HuH-7 (cell line): ENCODE results near the gene TRAPPC14.
"Not testable (repeated sequence)": the region's sequence is repeated elsewhere in the genome, so short reads cannot be mapped to it uniquely, and the experiment has no call there.

Experiments
- DNase-seq: peaks from one replicate; pipeline ENCODE4 v3.0.0; 2011; ENCODE audit warnings: low spot score

The TRAPPC14 gene

DNA sequence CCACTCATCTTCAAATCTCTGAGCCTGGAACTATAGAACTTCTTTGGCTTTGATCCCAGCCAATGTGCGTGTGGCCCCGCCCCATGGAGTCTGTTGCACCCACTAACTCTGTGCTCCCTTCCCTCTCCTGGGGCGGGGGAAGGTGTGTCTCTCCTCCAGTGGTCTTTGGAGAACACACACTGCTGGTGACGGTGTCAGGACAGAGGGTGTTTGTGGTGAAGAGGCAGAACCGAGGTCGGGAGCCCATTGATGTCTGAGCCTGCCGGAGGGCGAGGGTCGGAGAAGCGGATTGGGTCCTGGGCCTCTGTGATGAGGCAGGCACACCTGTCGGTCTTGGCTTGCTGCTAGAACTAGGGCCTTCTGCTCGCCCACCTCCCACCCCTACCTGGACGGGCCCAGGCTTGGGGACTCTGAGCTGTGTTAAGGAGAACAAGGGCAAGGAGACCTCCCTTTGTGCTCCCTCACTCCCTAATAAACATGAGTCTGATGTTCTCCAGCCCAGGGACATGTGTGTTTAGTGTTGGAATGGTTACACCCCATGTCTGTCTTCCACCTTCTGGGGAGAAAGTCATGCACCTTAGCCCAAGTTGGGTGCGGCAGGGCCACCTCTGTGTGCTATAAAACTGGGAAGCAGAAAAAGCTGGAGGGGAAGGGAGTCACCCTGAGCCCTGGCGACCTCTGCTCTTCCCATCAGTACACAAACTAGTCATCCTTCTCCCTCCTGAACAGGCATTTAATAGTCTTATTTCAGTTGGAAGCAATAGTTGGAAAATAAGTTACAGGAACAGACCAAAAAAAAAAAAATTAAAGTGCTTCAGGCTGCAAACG lies 4.6 kb downstream of the TRAPPC14 start:
- no peak for DNase-seq

DNA sequence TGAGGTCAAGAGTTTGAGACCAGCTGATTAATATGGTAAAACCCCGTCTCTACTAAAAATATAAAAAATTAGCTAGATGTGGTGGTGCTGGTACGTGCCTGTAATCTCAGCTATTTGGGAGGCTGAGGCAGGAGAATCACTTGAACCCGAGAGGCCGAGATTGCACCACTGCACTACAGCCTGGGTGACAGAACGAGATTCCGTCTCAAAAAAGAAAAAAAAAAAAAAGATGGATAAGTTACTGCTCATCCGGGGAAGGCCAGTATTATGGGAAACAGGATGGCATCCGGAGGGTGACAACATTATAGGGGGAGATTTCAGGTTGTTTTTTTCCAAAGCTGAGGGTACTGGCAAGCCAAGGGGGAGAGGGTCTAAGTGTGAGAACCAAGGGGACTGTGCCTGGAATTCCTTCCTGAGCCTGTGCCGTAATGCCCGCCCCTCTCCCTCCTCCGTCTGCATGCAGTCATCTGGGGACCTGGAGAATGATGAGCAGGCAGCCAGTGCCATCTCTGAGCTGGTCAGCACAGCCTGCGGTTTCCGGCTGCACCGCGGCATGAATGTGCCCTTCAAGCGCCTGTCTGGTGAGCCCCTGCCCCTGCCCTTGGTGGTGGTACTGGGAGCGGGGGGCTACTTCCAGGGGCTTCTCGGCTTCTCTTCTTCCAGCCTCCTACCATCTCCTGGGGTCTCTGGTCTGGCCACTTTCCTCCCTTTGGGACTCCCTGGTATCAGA lies 5.4 kb downstream of the TRAPPC14 start:
- no peak for DNase-seq

DNA sequence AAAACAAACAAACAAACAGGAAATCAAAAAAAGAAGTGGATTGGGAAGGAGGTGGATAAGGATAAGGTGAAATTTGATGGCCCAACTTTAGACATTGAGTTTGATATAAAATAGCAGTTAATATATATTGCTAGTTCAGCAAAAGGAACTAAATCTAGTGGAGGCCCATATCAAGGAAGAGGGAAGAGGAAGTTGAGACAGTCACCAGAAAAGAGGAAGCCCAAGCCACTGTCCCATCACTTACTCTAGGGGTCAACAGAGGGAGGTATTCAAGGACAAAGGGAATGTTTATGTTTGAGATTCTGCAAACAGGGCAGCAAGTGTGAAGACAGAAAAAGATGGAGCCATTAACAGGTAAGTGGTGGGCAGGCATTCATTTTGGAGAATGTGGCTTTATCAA lies 6.1 kb downstream of the TRAPPC14 start:
- DNase-seq, result no peak

DNA sequence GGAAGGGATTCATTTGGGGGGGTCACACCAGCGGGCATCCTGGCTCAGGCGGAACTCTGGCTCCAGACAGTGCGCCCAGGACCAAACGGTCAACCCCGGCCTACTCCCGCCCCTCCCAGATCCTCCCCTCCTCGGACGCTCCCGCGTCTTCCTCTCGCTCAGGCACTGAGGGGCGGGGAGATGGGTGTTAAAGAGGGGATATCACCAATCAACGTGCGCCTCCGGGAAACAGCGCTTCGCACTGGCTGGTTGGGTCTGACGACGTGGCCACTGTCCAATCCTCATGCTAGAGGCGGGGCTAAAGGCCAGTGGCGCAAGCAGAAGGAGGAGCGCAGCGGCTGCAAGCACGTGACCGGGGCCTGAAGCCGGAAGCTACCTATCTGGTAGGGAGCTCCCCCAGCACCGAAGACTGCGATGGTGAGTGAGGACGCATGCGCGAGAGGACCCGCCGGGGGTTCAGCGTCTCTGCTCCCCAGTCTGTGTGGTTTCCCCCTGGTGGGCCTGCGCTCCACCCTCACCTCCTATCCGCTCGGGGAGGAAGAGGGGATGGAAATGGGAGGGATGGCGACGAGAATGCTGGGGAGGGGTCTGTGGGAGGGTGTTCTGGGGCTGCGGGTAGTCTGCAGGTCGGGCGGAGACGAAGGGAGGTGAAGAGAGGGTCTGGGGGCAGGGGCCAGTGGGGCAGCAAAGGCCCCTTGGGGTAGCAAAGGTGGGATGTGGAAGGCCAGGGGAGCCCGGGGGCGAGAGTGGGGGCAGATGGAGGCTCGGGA lies 9.8 kb downstream of the TRAPPC14 start, which contains the start of gene LAMTOR4:
Gene LAMTOR4, plus strand, starts transcription at position 360 of the 770 bp plus-strand sequence. Its CDS starts 55 bp downstream, at position 415.
- peak; percentile 95 for DNase-seq

DNA sequence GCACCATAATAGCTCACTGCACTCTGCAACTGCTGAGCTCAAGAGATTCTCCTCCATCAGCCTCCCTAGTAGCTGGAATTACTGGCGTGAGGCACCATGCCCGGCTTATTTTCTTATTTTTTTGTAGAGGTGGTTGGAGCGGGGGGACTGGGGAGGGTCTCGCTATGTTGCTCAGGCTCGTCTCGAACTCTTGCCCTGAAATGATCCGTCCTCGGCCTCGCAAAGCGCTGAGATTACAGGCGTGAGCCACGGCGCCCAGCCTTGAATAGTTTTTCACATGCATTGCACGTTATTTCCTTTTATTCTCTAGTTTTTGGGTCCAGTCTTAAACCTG lies 10.3 kb downstream of the TRAPPC14 start:
- DNase-seq, result no peak

DNA sequence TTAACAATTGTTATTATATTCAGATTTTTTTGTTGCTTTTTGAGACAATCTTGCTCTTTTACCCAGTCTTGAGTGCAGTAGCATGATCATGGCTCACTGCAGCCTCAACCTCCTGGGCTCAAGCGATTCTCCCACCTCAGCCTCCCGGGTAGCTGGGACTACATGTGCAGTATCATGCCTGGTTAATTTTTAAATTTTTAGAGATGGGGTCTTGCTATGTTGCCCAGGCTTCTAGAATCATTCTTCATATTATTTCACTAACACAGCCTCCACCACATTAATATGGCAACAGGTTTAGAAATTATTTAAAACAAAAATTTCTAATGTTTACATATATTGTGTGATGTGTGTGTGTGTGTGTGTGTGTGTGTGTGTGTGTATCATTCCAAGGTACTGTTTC lies 11.2 kb downstream of the TRAPPC14 start:
- DNase-seq, result no peak

DNA sequence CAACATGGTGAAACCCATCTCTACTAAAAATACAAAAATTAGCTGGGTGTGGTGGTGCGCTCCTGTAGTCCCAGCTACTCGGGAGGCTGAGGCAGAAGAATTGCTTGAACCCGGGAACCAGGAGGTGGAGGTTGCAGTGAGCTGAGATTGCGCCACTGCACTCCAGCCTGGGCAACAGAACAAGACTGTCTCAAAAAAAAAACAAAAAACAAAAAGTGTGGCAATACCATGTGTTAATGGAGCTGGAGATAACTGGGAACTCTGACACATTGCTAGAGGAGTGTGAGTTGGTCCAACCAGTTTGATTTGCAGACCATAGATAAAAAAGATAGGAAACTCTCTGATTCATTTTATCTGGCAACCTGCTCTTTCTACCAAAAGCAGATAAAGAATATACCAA lies 12.2 kb downstream of the TRAPPC14 start:
- not testable (repeated sequence) for DNase-seq

DNA sequence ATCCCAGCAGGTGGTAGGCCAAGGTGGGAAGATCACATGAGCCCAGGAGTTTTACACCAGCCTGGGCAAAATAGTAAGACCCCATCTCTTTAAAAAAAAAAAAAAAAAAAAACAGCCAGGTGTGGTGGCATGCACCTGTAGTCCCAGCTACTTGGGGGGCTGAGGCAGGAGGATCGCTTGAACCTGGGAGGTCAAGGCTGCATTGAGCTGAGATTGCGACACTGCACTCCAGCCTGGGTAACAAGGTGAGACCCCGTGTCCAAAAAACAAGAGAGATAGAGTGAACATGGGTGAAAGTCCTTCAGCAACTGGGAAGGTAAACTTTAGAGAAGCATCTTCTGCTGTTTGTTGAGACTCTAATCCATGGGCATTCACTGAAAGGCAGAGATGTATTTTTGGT lies 16.1 kb downstream of the TRAPPC14 start:
- no peak for DNase-seq

DNA sequence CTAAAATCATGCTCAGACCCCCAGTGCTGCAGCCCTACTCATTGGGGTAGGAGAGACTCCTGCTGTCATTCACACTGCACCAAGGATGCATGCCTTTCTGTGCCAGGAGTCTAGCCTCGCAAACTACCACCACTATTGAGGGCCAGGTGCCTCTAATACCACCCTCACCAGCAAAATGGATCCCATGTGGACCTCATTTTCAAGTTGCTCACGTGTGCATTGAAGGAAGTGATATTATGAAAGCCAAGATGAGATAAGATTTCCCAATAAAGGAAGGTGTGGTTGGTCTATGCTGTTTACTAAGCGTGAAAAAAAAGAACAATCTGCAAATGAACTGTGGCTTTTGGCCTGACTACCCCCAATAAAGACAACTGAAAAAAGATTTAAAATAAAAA lies 17.0 kb downstream of the TRAPPC14 start:
- no peak for DNase-seq

DNA sequence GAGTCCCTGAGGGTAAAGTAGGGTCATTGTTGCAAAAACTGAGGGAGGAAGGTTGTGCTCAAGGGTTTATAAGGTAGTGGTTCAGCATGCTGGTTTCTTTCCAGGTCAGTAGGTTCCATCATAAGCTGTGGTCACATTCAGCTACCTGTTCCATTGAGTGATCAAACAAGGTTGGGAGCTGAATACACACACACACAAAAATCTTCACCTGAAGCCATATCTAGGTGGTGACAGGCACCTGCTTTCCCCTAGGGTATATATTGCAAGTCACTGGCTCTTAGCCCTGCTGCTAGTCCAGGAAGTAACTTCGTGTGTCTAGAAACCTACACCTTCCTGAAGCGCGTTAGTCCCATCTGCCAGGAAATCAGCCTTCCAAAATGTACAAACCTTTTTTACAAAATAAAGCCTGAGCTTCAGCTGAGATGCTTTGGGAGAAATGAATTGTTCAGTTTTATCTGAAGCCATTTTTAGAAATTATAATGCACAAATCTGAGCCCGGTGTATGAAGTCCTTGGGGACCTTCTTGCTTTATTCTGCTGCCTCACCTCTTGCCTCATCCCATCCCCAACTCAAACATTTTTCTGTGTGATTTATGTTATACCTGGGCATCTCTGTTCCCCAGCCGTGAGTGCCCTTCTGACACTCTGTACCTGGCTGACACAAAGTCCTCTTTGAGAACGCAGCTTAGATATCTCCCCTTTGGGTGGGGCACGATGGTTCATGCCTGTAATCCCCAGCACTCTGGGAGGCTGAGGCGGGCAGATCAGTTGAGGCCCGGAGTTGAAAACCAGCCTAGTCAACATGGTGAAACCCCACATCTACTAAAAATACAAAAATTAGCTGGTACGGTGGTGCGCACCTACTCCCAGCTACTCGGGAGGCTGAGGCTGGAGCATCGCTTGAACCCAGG lies 20.4 kb downstream of the TRAPPC14 start:
- no peak for DNase-seq

DNA sequence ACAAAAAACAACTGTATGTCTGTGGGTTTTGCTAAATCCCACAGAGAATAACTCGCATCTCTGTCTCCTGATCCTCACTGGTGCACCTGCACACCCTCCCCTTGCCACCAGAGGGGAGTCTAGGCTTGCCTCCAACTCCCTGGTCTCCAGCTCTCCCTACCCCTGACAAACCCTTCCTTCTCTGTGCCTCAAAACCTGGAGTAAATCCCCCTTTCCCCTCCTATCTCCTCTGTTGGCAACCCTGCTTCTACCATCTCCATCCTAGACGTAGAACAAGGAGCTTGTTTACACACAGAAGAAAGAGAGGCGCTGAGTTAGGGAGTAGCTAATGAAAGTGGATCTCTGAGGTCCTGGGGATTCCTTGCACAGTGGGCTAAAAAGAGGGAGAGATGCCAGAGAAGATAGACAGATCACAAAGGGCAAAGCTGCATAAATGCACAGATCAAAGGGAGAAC lies 25.8 kb downstream of the TRAPPC14 start:
- DNase-seq, result peak; percentile 85

DNA sequence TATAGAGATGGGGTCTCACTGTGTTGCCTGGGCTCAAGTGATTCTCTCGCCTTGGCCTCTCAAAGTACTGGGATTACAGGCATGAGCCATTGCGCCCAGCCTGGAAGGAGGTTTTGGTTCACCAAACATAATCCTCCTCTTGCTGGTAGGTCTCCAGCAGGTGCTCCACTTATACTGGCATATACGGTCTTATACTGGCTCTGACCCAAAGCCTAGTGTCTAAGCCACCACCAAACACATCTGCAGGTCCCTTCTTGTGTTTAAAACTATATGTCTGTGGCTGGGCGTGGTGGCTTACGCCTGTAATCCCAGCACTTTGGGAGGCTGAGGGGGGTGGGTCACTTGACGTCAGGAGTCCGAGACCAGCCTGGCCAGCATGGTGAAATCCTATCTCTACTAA lies 26.4 kb downstream of the TRAPPC14 start:
- no peak for DNase-seq

DNA sequence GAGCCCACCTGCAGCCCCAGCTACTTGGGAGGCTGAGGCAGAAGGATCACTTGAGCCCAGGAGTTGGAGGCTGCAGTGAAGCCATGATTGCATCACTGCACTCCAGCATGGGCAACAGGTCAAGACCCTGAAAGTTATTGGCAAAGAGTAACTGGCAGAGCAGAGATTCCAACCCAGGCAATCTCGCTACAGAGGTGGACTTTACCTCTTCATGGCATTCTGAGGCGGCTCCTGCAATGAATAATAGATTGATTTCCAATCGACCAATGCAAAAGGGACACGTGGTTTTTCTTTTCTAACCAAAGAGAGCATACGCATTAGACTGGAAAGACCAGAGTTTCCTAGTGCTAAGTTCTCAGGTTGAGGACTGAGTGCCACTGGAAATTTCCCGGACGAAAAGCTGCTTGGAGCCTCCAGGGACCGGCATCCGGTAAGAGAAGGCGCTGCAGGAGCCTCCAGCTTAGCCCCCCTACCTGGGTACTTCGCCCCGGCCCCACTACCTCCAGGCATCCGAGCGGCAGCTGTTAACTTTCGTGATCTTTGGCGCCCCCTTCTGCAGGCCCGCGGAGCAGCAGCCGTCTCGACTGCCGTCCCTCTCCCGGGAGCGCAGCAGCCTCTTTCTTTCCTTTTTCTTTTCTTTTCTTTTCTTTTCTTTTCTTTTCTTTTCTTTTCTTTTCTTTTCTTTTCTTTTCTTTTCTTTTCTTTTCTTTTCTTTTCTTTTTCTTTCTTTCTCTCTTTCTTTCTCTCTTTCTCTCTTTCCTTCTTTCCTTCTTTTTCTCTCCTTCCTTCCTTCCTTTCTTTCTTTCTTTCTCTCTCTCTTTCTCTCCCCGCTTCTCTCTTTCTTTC lies 27.7 kb downstream of the TRAPPC14 start:
- DNase-seq, result peak; percentile 88

DNA sequence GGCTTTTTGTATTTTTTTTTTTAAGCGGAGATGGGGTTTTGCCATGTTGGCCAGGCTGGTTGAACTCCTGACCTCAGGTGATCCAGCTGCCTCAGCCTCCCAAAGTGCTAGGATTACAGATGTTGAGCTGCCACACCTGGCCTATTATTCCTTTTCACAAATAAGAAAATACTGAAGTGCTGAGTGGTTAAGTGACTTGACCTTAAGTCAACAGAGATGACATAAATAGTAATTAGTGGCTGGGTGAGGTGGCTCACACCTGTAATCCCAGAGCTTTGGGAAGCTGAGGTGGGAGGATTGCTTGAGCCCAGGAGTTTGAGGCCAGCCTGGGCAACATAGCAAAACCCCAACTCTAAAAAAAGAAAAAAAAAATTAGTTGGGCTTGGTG lies 28.3 kb downstream of the TRAPPC14 start:
- not testable (repeated sequence) for DNase-seq

DNA sequence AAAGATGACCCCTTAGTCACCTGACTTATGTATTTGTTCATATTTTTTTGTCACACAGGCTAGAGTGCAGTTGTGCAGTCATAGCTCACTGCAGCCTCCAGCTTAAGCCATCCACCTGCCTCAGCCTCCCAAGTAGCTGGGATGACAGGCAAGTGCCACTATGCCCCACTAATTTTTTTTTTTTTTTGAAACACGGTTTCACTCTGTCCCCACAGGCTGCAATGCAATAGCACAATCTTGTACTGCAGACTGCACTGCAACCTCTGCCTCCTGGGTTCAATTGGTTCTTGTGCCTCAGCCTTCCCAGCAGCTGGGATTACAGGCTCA lies 29.9 kb downstream of the TRAPPC14 start:
- DNase-seq, result no peak

DNA sequence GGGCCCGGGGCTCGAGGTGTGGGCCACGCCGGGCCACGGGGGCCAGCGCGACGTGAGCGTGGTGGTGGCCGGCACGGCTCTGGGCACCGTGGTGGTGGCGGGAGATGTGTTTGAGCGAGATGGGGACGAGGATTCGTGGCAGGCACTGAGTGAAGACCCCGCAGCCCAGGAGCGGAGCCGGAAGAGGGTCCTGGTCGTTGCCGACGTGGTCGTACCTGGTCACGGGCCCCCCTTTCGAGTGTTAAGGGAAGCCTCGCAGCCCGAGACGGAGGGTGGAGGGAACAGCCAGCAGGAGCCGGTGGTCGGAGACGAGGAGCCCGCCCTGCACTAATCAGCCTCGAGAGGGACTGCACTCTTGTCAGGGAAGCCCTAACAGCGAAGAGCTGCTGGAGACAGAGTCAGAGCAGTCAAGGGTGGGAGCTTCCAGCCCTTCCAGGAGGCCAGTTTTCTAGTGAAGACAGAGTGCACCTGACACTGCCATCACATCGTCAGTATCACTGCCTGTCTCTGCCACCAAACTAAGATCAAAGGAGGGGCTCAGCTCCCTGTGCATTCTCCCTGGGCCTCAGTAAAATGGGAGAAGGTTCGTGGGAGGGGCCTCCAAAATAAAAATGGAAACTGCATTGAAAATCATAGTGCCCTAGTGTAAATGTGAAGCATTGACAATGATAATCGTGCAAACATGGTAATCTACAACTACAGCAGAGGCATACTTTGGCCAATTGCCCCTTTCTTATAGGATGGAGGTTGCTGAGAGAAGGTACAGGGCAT lies 30.5 kb downstream of the TRAPPC14 start:
- peak; percentile 43 for DNase-seq

DNA sequence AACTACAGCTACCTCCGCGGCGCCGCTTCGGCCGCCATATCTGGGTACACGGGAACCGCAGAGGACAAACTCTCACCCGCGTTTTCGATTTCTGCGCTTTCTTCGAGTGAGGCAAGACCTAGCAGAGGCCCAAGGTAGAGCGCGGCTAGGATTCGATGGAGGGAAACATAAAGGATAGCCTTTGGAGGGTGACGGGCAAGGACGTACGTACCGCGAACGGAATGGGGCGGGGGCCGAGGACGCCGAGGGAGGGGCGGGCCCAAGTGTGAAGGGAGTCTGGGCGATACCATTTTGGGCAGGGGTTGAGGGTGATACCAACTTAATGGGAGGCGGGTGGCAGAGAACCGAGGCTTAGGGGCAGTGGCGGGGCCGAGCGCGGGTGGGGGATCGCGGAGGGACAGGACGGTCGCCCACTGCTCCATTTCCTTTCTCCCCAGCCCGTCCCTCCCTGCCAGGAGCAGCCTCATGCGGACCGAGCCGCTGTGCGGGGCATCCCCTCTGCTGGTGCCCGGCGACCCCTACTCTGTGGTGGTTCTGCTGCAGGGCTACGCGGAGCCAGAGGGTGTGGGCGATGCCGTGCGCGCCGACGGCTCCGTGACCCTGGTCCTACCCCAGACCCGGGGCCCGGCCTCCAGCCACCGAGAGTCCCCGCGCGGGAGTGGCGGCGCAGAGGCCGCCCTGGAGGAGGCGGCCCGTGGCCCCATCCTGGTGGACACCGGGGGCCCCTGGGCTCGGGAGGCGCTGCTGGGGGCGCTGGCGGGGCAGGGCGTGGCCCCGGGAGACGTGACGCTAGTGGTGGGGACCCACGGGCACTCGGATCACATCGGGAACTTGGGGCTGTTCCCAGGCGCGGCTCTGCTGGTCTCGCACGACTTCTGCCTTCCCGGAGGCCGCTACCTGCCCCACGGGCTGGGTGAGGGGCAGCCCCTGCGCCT lies 31.3 kb downstream of the TRAPPC14 start, which contains the start of gene MBLAC1:
Gene MBLAC1, plus strand, starts transcription at position 37 of the 935 bp plus-strand sequence. Its CDS starts 429 bp downstream, at position 466.
- peak; percentile 86 for DNase-seq

DNA sequence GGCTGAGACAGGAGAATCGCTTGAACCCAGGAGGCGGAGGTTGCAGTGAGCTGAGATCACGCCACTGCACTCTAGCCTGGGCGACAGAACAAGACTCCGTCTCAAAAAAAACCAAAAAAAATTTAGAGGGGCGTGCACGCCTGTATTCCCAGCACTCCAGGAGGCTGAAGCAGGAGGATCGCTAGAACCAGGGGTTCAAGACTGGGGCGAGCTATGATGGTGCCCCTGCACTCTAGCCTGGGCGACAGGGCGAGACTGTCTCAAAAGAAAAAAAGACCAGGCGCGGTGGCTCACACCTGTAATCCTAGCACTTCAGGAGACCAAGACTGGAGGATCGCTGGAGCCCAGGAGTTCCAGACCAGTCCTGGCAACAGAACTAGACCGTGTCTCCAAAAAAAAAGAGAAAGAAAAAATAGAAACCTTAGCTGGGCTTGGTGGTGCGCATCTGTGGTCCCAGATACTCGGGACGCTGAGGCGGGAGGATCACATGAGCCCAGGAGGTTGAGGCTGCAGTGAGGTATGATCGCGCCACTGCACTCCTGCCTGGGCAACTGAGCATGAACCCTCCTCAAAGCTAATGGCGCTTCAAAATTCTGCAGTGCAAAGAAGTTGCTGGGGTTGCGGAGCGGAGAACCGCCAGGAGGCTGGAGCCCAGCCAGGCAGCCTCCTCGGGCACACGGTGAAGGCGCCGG lies 32.1 kb downstream of the TRAPPC14 start:
- DNase-seq, result no peak
